ENCODE data around the gene MRFAP1.
"Not testable (repeated sequence)": the region's sequence is repeated elsewhere in the genome, so short reads cannot be mapped to it uniquely, and the experiment has no call there.

Gene MRFAP1

DNA sequence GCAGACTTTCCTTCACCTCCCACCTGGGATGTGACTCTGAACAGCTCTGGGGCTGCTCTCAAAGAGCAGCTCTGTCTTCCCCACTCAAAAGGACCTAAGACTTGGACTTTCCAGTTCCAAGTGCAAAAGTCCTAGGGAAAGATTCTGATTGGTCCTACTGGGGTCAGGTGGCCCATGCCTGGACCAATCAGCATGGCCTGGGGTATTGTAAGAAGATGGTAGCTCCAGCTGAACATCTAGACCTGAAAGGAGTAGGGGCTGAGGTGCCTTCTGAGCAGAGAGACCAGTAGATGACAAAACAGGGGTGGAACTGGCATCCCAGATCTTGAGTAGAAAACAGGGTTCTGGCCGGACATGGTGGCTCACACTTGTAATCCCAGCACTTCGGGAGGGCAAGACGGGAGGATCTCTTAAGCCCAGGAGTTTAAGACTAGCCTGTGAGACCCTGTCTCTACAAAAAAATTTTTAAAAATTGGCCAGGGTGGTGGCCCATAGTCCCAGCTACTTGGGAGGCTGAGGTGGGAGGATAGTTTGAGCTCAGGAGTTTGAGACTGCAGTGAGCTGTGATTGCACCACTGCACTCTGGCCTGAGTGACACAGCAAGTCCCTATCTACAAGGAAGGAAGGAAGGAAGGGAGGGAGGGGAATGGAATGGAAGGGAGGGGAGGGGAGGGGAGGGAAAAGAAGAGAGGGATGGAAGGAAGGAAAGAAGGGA is 27.4 kb upstream of the MRFAP1 start:
- DNase-seq, result no peak

DNA sequence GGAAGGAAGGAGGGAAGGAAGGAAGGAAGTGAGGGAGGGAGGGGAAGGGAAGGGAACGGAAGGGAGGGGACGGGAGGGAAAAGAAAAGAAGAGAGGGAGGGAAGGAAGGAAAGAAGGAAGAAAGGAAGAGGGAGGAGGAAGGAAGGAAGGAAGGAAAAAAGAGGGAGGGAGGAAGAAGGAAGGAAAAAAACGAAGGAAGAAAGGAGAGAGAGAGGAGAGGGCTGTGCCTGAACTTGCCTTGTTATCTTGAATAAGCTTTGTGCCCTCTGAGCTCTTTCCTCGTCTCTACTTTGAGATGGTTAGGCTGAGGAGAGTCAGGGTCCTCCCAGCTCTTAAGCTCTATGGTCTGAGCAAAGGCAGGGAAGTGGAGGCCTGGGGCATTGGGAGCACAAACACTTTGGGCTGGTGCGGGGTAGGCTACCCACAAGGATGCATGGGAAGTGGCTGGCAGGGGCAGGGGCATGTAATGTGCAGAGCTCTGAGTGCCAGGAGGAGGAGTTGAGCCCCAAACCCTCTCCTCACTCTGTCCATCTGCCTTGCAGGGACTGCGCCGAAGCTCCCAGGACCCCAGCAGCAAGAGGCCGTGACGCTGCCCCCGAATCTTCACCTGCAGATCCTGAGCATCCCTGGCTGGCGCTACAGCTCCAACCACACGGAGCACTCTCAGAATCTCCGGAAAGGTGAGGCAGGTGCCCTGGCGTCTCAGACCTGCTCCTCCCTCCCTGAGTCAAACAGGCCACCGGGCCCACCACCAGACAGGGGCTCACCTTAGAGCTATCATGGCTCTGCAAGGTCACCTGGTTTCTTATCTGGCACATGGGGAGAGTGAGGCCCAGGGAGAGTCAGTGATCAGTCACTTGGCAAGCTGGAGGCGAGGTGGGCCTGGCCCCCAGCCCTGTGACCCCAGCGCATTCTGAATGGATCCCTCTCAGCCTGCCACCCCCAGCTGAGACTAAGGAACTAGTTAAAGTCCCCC is 26.5 kb upstream of the MRFAP1 start:
- no peak for DNase-seq

DNA sequence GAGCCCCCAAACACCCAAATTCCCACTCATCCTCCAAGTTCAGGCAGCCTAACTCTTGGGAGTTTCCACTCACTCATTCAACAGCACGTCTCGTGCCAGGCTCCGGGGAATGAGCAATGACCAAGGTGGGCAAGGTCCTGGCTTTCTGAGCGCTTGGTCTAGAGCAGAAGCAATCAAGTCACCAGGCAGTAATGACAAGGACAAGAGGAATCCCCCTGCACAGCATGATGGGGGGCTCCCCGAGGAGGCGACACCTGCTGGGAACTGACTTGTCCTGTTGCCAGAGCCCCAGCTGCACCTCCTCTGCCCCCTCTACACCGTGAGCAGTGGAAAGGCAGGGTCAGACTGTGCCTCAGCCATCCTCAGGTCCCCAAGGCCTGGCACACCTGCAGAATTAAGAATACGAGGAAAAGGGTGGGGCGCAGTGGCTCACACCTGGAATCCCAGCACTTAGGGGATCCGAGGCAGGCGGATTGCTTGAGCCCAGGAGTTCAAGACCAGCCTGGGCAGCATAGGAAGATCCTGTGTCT is 25.7 kb upstream of the MRFAP1 start:
- DNase-seq, result no peak

DNA sequence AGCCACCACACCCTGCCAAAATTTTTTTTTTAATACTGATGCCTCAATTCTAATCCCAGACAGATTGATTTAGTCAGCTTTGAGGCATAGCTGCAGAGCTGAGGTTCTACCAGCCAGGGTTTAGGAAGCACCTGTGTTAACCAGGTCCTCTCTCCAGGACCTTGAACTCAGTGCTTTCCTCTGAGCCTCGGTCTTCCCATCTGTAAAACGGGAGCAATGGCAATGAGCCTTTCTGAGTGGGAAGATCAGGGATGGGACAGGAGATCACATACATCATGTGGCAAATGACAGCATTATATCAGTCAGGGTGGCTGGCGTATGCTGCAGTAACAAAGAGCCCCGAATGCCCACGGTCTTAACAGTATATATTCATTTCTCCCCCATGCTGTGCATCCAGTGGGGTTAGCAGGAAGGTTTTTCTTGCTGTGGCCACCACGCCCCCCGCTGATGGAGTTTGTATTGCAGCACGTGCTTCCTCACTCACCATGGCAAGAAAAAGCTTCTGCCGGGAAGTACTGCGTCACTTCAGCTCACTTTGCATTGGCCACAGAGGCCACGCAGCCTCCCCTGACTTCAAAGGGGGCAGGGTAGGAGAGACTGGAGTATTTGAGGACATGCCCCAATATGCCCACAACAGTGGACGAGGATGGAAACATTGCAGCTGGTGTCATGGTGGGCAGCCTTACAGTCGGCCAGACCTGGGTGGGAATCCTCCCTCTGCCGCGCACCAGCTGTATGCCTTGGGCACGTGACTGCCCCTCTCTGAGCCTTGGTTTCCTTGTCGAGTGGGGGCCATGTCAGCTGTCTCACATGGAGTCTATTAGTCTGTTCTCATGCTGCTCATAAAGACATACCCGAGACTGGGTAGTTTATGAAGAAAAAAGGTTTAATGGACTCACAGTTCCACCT is 24.1 kb upstream of the MRFAP1 start:
- DNase-seq, result no peak

DNA sequence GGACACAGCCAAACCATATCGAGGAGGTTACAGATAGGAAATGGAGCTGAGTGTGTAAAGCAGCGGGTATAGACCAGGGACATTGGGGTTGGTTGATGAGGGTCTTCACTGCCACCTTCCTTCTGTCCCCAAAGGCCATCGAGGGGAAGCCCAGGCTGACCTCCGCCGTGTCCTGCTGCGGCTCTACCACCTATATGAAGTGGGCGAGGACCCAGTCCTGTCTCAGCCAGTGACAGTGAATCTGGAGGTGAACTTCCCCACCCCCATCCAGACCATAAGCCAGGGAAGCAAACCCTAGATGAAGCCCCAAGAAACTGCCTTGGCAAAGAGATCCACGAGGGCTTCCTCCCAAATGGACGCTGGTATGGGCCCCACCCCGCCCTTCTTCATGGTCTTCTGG is 23.2 kb upstream of the MRFAP1 start:
- DNase-seq, result no peak

DNA sequence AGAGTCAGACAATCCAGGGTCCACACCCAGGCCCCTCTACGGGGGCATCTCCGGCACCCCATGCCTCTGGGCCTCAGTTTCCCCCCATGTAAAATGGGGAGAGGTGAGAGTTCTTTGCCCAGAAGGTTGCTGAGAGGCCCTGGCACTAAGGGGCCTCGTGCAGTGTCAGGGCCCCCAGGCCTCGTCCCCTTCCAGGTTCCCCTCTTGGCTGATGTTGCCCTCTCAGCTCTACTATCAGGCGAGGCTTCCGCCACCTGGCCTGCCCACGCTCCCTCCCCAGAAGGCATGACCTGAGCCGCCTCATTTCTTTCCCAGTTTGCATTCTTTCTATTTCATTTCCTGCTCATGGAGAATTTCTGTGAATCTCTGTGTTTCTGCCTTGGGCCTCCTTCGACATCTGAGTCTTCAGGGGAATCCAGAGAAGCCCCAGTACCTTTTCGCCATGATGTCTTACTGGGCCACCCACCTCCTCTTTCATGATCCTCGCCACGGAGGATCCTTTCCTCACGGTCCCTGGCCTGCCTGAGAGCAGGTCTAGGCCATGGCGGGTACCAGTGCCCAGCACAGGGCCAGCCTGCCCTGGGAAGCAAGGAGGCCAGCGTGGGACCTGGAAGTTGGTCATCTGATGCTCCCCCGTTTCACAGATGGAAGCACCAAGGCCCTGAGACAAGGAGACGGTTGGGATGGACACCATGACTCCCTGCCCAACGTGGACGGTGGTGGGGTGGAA is 21.9 kb upstream of the MRFAP1 start:
- no peak for DNase-seq

DNA sequence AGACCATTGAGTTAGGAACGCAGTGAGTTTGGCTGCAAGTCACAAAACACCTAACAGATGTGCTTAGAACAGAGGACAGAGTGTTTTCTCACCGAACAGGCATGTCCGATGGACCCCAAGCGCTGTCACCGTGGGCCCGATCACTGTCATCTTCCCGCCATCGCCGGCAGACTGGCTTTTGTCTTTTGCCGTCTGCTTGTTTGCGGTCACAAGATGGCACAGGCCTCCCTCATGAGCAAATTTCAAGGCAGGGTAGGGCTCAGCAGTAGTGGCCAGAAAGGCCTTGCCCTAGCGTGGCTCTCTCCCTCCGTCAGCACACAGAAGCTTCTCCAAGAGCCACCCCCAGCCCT is 21.4 kb upstream of the MRFAP1 start:
- DNase-seq, result no peak

DNA sequence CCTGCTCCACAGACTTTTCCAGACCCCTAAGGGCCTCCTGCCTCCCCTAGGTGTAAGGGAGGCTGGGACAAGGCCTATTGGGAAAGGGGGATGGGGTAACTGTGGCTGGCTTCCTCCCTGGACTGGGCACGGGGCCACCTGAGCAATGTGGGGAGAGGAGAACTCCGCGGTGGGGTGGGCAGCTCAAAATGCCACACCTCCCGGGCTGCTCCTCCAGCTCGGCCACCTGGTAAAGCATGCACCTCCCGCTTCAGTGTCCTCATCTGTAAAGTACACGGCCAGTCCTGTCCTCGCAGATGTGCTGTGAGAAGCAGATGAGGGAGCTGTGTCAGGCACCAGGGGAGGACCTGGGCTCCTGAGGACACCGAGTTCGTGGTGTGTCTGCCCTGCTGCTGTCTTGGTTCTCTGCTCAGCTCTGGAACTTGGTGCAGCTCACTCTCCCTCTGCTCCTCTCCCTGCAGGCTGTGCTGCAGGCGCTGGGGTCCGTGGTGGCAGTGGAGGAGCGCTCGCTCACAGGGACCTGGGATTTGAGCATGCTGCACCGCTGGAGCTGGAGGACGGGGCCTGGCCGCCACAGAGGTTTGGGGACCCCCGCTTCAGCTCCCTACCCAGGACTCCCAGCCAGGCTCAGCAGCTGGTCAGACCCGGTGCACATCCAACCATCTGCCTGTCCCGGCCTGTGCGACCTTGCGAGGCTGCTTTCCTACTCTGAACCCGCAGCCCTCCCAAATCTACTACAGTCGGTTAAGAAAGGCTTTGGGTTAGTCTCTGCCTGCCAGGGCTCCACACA is 20.8 kb upstream of the MRFAP1 start:
- no peak for DNase-seq

DNA sequence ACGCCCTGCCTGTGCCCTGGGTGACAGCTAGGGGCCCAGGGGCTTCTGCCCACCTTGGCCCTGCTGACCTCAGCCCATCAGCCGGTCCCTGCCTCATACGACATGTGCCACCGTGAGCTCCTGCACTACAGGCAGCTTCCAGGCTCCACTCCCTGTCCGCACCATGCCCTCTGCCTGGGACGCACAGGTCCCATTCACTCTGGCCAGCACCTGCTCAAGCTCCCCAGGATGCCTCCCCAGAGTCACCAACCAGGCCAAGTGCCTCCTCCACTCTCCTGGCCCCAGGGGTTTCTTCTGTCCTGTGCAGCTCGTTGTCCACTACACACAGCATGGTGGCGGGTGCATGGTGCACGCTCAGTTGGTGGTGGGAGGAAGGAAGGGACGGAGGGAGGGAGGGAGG is 20.2 kb upstream of the MRFAP1 start:
- no peak for DNase-seq

DNA sequence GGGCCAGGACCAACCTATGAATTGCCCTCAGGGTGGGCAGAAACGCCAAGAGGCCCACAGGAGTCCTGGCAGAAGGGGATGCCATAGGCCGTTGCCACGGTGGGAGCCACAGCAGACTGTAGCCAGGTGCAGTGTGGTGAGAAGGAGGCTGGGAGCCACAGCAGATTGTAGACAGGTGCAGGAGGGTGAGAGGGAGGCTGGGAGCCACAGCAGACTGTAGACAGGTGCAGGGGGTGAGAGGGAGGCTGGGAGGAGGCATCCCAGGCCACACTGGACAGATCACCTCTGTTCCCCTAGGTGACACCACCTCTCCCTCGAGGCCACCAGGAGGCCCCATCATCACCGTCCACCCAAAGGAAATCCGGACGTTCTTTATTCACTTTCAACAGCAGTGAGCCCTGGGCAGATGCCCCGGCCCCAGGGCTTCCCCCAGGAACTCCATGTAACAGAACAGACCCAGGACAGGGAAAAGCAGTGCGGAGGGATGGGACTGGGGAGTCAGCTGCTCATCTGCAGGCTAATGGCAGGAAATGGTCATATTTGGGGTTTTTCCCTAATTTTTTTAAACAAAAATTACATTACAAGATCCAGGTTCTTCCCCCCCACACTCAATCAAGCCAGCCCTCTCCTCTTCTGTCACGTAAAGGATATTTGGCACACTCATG is 19.5 kb upstream of the MRFAP1 start:
- no peak for DNase-seq

DNA sequence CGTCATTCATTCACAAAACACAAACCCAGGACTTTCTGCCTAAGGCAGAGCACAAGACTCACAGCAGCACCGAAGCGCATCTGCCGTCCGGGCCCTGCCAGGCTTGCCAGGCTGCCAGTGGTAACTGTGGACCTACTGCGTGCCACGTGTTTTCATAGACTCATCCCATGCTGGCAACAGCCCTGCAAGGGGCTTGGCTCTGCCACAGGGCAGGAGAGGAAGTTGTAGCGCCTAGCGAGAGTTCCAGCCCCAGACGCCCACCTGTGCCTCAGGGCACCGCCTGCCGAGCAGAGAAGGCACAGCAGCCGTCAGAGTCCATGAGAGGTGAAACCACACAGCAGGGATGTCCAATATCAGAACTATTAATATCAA is 18.9 kb upstream of the MRFAP1 start:
- no peak for DNase-seq

DNA sequence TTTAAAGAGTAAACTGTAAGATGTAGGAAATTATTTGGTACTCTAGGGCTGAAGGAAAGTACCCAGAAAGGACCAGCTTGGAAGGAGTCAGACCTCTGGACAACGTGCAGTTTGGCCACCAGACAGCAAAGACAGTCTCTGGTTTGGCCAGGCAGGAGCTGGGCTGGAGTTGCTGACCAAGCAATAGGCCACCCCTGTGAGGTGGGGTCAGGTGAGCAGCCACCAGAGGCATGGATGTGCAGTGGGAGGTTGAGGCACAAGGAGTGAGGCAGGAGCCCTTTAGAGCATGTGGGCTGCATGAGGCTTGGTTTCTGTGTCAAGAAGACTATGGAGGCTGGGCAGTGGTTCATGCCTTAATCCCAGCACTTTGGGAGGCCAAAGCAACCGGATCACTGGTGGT is 17.7 kb upstream of the MRFAP1 start:
- no peak for DNase-seq

DNA sequence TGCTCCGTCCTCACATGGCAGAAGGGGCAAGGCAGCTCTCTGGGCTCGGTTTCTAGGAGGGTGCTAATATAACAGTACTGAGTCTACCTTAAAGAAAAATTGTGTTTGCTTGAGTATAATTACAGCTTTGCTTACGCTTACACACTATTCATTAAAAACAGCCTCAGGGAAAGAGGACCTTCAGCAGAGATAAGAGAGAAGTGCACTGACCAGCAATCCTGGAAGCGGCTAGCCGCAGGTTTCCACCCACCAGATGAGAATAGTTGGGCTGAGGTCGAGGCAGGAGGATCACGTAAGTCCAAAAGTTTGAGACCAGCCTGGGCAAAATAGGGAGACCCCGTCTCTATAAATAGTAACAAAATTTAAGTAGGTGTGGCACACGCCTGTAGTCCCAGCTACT is 15.2 kb upstream of the MRFAP1 start:
- DNase-seq, result no peak

DNA sequence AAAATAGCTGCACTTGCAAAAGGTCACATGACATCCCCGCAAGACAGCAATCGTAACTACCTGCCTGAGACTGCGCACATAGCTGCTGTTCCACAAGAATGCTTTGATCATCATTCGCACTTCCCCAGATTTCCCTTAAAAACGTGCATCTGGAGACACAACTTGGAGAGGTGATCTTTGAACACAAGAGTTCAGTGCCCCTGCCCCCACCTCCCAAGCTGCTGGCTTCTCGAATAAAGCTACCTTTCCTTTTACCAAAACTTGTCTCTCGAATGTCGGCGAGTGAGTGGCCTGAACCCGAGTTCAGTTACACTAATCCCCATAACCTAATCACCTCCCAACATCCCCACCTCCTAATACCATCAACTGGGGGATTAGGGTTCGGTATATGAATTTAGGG is 14.4 kb upstream of the MRFAP1 start:
- no peak for DNase-seq

DNA sequence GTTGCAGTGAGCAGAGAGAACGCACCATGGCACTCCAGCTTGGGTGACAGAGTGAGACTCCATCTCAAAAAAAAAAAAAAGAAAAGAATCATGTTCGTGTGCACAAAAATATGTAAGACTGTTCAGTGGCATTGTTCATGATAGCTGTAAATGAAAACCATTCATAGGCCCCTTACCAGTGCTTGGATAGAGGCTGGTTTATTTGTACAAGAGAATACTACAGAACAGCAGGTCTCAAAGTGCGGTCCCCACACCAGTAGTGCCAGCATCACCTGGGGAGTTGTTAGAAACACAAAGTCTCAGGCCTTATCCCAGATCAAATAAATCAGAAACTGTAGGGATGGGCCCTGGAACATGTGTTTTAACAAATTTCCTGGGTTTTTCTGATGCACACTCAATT is 12.7 kb upstream of the MRFAP1 start:
- DNase-seq, result no peak

DNA sequence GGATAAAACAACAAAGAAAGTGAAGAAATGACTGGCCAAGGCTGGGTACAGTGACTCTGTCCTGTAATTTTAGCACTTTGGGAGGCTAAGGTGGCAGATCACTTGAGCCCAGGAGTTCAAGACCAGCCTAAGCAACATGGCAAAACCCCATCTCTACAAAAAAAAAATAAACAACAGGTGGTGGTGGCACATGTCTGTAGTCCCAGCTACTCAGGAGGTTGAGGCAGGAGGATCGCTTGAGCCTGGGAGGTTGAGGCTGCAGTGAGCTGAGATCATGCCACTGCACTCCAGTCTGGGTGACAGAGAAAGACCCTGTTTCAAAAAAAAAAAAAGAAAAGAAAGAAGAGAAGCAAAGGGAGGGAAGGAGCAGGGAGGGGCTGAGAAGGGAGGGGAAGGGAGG is 12.0 kb upstream of the MRFAP1 start:
- DNase-seq, result not testable (repeated sequence)

DNA sequence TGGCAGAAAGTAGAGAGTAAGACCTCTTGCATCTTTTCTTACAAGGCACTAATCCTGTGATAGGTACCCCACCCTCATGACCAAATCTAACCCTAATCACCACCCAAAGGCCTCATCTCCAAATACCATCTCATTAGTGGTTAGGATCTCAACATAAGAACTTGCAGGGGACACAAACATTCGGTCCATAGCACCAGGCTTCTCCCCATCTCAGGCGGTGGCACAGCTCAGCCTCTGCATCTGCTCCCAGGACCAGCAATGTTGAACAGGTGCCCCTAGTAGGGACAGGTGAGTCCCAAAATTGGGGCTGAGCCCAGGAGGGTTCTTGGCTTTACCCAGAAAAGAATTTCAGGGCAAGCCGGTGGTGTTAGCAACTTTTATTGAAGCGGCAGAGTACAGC is 8.4 kb upstream of the MRFAP1 start:
- no peak for DNase-seq

DNA sequence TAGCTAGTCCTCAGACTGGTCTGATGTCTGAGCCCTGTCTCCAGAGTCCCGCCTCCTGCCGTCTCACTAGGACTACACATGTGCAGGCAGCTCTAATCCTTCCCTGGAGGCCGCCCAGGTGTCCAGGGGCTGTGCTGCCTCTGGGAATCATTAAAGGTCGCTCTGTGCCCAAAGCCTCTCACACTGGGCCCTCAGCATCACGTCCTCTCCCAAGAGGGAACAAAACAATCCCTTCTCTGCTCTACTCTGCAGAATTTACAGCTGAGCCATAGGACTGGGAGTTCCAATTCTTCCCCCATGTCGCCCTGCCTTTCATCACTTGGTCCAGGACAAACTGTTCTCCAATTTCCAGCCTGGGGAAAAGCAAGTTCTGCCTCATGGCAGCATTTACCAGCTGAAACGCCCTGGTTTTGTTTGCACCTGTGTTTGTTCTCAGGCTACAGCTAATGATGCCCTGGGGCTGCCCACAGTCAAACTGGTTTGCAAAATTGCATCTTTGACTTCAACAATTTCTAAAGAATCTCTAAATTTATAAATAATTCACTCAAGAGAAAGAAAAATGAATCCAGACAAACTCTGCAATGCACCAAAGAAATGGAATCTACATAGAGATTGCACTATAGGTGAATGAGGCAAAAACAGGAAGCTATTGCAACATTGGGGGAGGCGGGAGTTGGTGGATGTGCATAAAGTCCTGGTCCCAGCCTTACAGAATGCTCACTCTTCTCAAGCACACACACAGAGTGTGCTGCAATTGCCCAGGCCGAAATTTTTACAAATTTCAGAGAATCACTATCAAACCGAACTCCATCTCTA is 7.2 kb upstream of the MRFAP1 start:
- DNase-seq, result peak in 1 of 2 experiments; percentile 70

DNA sequence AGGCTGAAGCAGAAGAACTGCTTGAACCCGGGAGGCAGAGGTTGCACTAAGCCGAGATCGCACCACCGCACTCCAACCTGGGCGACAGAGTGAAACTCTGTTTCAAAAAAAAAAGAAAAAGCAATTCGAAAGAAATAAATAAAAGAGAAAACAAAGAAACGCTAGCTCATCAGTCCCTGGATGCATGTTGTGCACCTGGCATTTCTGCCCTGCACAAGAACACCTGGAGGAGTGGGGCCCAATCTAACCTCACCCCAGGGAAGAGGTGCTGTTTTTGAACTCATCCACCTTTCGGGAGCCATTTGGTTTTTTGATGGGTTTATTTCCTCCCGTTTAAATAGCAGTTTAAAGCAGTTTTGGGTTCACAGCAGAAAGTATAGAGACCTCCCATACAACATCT is 5.7 kb upstream of the MRFAP1 start:
- no peak for DNase-seq

DNA sequence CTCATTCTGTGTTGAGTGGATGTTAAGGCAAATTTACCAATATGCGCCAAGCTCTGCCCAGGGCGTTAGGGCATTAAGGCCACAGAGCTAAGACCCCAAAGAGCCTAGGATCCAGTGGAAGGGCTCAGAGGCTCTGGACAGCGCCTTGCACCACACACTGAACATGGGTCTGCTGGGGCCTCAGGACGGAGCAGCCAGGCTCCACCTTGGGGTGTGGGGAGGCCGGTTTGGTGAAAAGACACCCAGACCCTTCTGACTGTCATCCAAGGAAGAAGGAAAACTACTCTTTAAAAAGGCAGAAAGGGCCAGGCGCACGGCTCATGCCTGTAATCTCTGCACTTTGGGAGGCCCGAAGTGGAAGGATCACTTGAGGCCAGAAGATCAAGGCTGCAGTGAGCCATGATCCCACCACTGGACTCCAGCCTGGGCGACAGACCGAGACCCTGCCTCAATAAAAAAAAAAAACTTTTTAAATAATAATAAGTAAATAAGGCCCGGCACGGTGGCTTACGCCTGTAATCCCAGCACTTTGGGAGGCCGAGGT is 1.3 kb upstream of the MRFAP1 start:
- no peak for DNase-seq

Measured in NCI-H524 (cell line).